OCI-LY7 (cell line): ENCODE data around the gene CXCR6. TPM values are rescaled to one million over a fixed set of nuclear protein-coding genes. Genes with fewer than 3 reads are reported as not detected.

Experiments
- BruUV-seq: library from RNA; stranded (reverse); fragments of 400-500 nt; replicated peaks from 2 replicates; lab custom pipeline; 2021; lab: Mats Ljungman, UMichigan
- CTCF ChIA-PET: fragments of 300-600 bp; sonication (Branson Sonifier 250); formaldehyde crosslinking; loops from one replicate; lab custom pipeline; 2022; ENCODE audit warnings: antibody characterized with exemption; ENCODE audit not compliant: unreplicated experiment; lab: Charles Lee
- POLR2A ChIA-PET: fragments of 300-600 bp; sonication (Branson Sonifier 250); formaldehyde crosslinking; loops from one replicate; lab custom pipeline; 2022; ENCODE audit warnings: antibody characterized with exemption; lab: Charles Lee
- DNase-seq: peaks from one replicate; pipeline ENCODE4 v3.0.0-alpha.2; 2015; ENCODE audit warnings: low spot score
- H2AFZ ChIP-seq: fragments of 200-600 bp; sonication (generic), shearing (Covaris generic); 2 replicates; pipeline ENCODE4 v1.6.1; 2014; ENCODE audit warnings: mild to moderate bottlenecking, antibody characterized with exemption, low read length, moderate library complexity
- H3K27ac ChIP-seq: fragments of 200-600 bp; sonication (generic); 2 replicates; pipeline ENCODE4 v1.5.1; 2014; ENCODE audit warnings: mixed run types, low read depth, mild to moderate bottlenecking, moderate library complexity, low read length, inconsistent platforms; ENCODE audit not compliant: poor library complexity, severe bottlenecking
- H3K36me3 ChIP-seq: fragments of 200-600 bp; sonication (generic); 2 replicates; pipeline ENCODE4 v1.6.1; 2014; ENCODE audit warnings: mild to moderate bottlenecking, antibody characterized with exemption, low read length, moderate library complexity, mixed read lengths; ENCODE audit not compliant: insufficient read depth
- H3K4me1 ChIP-seq: fragments of 200-600 bp; sonication (generic); 2 replicates; pipeline ENCODE4 v1.5.1; 2014; ENCODE audit warnings: mild to moderate bottlenecking, low read length; ENCODE audit not compliant: insufficient read depth, poor library complexity, severe bottlenecking
- H3K4me2 ChIP-seq: fragments of 200-600 bp; sonication (generic); 2 replicates; pipeline ENCODE4 v1.6.1; 2014; ENCODE audit warnings: mild to moderate bottlenecking, low read length
- H3K4me3 ChIP-seq: fragments of 200-600 bp; sonication (generic); 2 replicates; pipeline ENCODE4 v1.5.1; 2014; ENCODE audit warnings: mild to moderate bottlenecking, low read depth, low read length; ENCODE audit not compliant: poor library complexity, severe bottlenecking
- H3K79me2 ChIP-seq: fragments of 200-600 bp; sonication (generic); 2 replicates; pipeline ENCODE4 v1.6.1; 2016; ENCODE audit warnings: low read depth, mild to moderate bottlenecking, low read length, moderate library complexity, mixed read lengths; ENCODE audit not compliant: insufficient read depth
- H3K9me2 ChIP-seq: fragments of 200-600 bp; sonication (generic); 2 replicates; pipeline ENCODE4 v1.6.1; 2016; ENCODE audit warnings: mild to moderate bottlenecking, low read length, mixed read lengths; ENCODE audit not compliant: insufficient read depth
- H3K9me3 ChIP-seq: fragments of 200-600 bp; sonication (generic); 2 replicates; pipeline ENCODE4 v1.6.1; 2014; ENCODE audit warnings: mild to moderate bottlenecking, mixed run types, low read length, mixed read lengths
- H4K20me1 ChIP-seq: fragments of 200-600 bp; sonication (generic); 2 replicates; pipeline ENCODE4 v1.6.1; 2014; ENCODE audit warnings: mild to moderate bottlenecking, antibody characterized with exemption, low read length, moderate library complexity, mixed read lengths; ENCODE audit not compliant: insufficient read depth
- CTCF ChIP-seq: fragments of 200-600 bp; sonication (generic); conservative IDR thresholded peaks from 2 replicates; pipeline ENCODE4 v1.5.1; 2014; ENCODE audit warnings: mild to moderate bottlenecking, antibody characterized with exemption, low read length, moderate library complexity, mixed read lengths
- EZH2phosphoT487 ChIP-seq: fragments of 200-600 bp; sonication (generic); IDR thresholded peaks from 2 replicates; pipeline ENCODE4 v1.6.1; 2018; ENCODE audit warnings: low read depth, borderline replicate concordance, mild to moderate bottlenecking, mixed run types, antibody characterized with exemption, low read length, moderate library complexity, mixed read lengths
- intact Hi-C: fragments of 100-400 bp; cut with micrococcal nuclease; formaldehyde crosslinking; loops from one replicate; pipeline ENCODE4 v1.10.0; 2022; ENCODE audit not compliant: unreplicated experiment
- total RNA-seq, 2 experiments: library from RNA; depleted of rRNA in 1 of 2; stranded (reverse); fragments of >200 nt in 1 of 2; shearing (Covaris generic) in 1 of 2; gene quantifications; 2 replicates each; pipeline ENCODE4 v1.2.3, GENCODE V29; 2014 to 2022

CXCR6 gene
- total RNA-seq, 2 experiments from 2014 or later, result not detected

- H3K79me2 ChIP-seq, result no peaks in the 10 kb centered on the region
- no peak for TF ChIP-seq EZH2phosphoT487
- no peak for TF ChIP-seq CTCF
- no peak overlapping the region for H3K4me2 ChIP-seq
- no peak overlapping the region for H3K27ac ChIP-seq
- ChIA-PET POLR2A (no interaction called here), CTCF (no interaction called here)
- H2AFZ ChIP-seq, result no peak overlapping the region
- no peaks in the 10 kb centered on the region for H3K4me1 ChIP-seq
- intact Hi-C loops, result loop anchor here (5.0 kb wide), 1 partner anchor 67 kb away; the partner anchor contains the start of gene LZTFL1
- no peaks in the 10 kb centered on the region for H3K9me2 ChIP-seq
- H3K36me3 ChIP-seq, result no peaks in the 10 kb centered on the region
- no peaks in the 10 kb centered on the region for H4K20me1 ChIP-seq
- no TSS peak for BruUV-seq
- peak; percentile 19 for DNase-seq
- H3K9me3 ChIP-seq, result no peaks in the 10 kb centered on the region
- no peak overlapping the region for H3K4me3 ChIP-seq
Observed at GRCh38 chr3:45909542-45909941, 33.7 kb upstream of the CXCR6 start.

DNA sequence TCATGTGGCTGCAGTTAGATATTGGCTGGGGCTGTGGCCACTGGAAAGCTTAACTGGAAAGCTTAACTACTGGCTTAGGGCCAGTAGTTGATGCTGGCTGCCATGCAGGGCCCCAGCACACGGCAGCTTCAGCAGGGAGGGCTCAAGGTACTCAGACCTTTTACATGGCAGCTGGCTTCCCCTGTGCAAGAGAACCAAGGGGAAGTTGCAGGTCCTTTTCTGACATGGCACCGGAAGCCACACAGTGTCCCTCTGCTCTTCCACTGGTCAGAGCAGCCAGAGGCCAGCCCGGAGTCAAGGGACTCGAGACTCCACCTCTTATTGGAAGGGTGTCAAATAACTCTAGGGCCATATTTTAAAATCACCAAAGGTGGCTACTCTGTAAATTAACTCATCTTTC, 32.4 kb upstream of the CXCR6 start:
- intact Hi-C loops, result no loop called here
- H3K4me1 ChIP-seq, result no peaks in the 10 kb centered on the region
- TF ChIP-seq CTCF, result no peak
- no peak for TF ChIP-seq EZH2phosphoT487

GRCh38 chr3:45911511-45912226, 31.6 kb upstream of the CXCR6 start:
- ChIA-PET CTCF (no interaction called here), POLR2A (interaction anchor here (0.5 kb wide), 1 partner anchor 187 kb away, joined by 3 read pairs; no protein-coding TSS in a partner anchor)
- intact Hi-C loops, result no loop called here
- no peak overlapping the region for H2AFZ ChIP-seq
- no TSS peak for BruUV-seq
- H3K4me2 ChIP-seq, result no peak overlapping the region
- no peak overlapping the region for H3K4me3 ChIP-seq
- no peak for TF ChIP-seq EZH2phosphoT487
- H3K27ac ChIP-seq, result no peak overlapping the region
- no peak for DNase-seq
- H3K4me1 ChIP-seq, result no peaks in the 10 kb centered on the region
- no peaks in the 10 kb centered on the region for H3K9me2 ChIP-seq
- H4K20me1 ChIP-seq, result no peaks in the 10 kb centered on the region
- no peaks in the 10 kb centered on the region for H3K36me3 ChIP-seq
- H3K79me2 ChIP-seq, result no peaks in the 10 kb centered on the region
- no peaks in the 10 kb centered on the region for H3K9me3 ChIP-seq

More for the DNA sequence above, 32.4 kb upstream of the CXCR6 start:
- Histone ChIP-seq H3K4me2 (no peak overlapping the region), H3K79me2 (no peaks in the 10 kb centered on the region), H3K9me2 (no peaks in the 10 kb centered on the region), H4K20me1 (no peaks in the 10 kb centered on the region), H3K4me3 (no peak overlapping the region), H2AFZ (no peak overlapping the region), H3K27ac (no peak overlapping the region), H3K36me3 (no peaks in the 10 kb centered on the region), H3K9me3 (no peaks in the 10 kb centered on the region)
- no TSS peak for BruUV-seq
- no peak for DNase-seq
- ChIA-PET CTCF (interaction anchor here (0.6 kb wide), 1 partner anchor 83 kb away, joined by 3 read pairs; no protein-coding TSS in a partner anchor), POLR2A (interaction anchor here (0.5 kb wide), 1 partner anchor 188 kb away, joined by 3 read pairs; no protein-coding TSS in a partner anchor)
